ENCODE results near the gene LSM11.

The LSM11 gene

GRCh38 chr5:157729858-157730257, 13.7 kb upstream of the LSM11 start:
- DNase-seq (ENCODE audit: low read depth) = no peak
- no peak for TF ChIP-seq CTCF (IDR thresholded peaks at IDR 0.05; ENCODE audit: insufficient read depth, low read depth, low read length, missing control alignments)
- no peak overlapping the region for H3K4me3 ChIP-seq (ENCODE audit: low read length)

GRCh38 chr5:157730900-157731271, 12.6 kb upstream of the LSM11 start:
- no peak for TF ChIP-seq CTCF (IDR thresholded peaks at IDR 0.05; ENCODE audit: insufficient read depth, low read depth, low read length, missing control alignments)
- DNase-seq (ENCODE audit: low read depth) = no peak
- H3K4me3 ChIP-seq (ENCODE audit: low read length) = peak overlapping the region; percentile 90

GRCh38 chr5:157731272-157732129, 12.0 kb upstream of the LSM11 start, which contains the start of gene THG1L:
THG1L (plus strand) TSS chr5:157731420; CDS start chr5:157731441, 21 bp downstream.
- peak within 1 kb of the TSS; percentile 90 for H3K4me3 ChIP-seq (ENCODE audit: low read length)
- TF ChIP-seq CTCF (IDR thresholded peaks at IDR 0.05; ENCODE audit: insufficient read depth, low read depth, low read length, missing control alignments) = no peak
- DNase-seq (ENCODE audit: low read depth) = peak; percentile 99

- no peak for TF ChIP-seq CTCF (IDR thresholded peaks at IDR 0.05; ENCODE audit: insufficient read depth, low read depth, low read length, missing control alignments)
- no peak for DNase-seq (ENCODE audit: low read depth)
- H3K4me3 ChIP-seq (ENCODE audit: low read length) = no peak overlapping the region
Observed at GRCh38 chr5:157732130-157732514, 11.4 kb upstream of the LSM11 start.

GRCh38 chr5:157732596-157733262, 10.8 kb upstream of the LSM11 start:
- DNase-seq (ENCODE audit: low read depth) = no peak
- H3K4me3 ChIP-seq (ENCODE audit: low read length) = no peak overlapping the region
- TF ChIP-seq CTCF (IDR thresholded peaks at IDR 0.05; ENCODE audit: insufficient read depth, low read depth, low read length, missing control alignments) = no peak

GRCh38 chr5:157734436-157734835, 9.1 kb upstream of the LSM11 start:
- H3K4me3 ChIP-seq (ENCODE audit: low read length) = no peak overlapping the region
- no peak for TF ChIP-seq CTCF (IDR thresholded peaks at IDR 0.05; ENCODE audit: insufficient read depth, low read depth, low read length, missing control alignments)
- no peak for DNase-seq (ENCODE audit: low read depth)

All from epithelial cell of esophagus (primary cell).